ENCODE measurements around the gene DPRX.

Gene DPRX

DNA sequence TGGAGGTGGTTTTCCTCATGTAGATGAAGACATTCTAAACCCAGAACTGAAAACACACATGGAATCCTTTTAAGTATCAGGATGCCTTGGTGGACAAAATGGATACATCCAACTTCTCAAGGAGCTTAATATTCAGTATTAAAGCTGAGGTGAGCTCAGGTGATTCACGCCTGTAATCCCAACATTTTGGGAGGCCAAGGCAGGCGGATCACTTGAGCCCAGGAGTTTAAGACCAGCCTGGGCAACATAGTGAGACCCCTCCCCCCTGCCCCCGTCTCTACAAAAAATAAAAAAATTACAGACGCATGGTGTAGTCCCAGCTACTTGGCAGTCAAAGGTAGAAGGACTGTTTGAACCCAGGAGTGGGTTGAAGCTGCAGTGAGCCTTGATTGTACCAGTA is 28.8 kb downstream of the DPRX start:
- TF ChIP-seq, protein P1, sequence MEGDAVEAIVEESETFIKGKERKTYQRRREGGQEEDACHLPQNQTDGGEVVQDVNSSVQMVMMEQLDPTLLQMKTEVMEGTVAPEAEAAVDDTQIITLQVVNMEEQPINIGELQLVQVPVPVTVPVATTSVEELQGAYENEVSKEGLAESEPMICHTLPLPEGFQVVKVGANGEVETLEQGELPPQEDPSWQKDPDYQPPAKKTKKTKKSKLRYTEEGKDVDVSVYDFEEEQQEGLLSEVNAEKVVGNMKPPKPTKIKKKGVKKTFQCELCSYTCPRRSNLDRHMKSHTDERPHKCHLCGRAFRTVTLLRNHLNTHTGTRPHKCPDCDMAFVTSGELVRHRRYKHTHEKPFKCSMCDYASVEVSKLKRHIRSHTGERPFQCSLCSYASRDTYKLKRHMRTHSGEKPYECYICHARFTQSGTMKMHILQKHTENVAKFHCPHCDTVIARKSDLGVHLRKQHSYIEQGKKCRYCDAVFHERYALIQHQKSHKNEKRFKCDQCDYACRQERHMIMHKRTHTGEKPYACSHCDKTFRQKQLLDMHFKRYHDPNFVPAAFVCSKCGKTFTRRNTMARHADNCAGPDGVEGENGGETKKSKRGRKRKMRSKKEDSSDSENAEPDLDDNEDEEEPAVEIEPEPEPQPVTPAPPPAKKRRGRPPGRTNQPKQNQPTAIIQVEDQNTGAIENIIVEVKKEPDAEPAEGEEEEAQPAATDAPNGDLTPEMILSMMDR (IDR thresholded peaks at IDR 0.05), result no peak

DNA sequence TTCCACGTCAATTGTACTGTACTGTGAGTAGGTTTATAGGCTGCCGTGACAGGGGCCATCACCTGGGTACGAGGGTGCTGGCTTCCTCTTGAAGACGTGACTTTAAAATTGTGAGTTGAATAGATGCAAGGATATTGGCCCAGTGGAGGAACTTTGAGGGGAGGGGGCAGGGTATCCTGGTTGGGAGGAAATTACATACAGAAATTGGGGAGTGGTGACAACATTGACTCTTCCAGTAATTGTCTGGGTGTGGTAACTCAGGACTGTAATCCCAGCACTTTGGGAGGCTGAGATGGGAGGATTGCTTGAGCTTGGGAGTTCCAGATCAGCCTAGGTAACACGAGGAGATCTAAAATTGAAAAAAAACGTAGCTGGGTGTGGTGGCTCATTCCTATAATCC is 30.4 kb downstream of the DPRX start:
- TF ChIP-seq, protein P1 (IDR thresholded peaks at IDR 0.05), result no peak

DNA sequence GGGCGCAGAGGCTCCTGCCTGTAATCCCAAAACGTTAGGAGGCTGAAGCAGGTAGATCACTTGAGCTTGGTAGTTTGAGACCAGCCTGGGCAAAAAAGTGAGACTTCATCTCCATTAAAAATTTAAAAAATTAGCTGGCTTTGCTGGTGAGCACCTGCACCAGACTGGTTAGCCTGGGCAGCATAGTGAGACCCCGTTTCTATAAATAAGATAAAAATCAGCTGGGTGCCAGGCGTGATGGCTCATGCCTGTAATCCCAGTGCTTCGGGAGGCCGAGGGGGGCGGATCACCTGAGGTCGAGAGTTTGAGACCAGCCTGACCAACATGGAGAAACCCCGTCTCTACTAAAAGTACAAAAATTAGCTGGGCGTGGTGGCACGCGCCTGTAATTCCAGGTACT is 32.4 kb downstream of the DPRX start:
- TF ChIP-seq, protein P1 (IDR thresholded peaks at IDR 0.05), result no peak

- TF ChIP-seq, protein P1 (IDR thresholded peaks at IDR 0.05), result no peak
These were observed 33.0 kb downstream of the DPRX start for GRCh38 chr19:53664760-53665159.

DNA sequence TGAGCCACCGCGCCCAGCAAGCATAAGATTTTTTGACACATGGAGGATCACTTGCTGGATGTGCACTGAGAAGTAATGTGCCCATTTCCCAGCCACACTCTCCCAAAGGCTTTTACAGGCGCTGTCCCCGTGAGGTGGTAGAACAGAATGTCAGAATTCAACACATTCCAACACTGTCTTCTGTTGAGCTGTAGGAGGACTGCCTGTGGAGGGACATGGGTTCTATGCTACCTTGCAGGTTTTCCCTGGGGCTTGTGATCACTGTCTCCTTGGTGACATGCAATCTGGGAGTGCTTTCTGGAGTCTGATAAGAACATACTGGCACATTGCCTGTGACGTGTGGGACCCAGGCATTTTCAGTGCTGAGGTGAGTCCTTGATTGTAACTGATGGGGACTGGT is 38.5 kb downstream of the DPRX start:
- TF ChIP-seq, protein P1 (IDR thresholded peaks at IDR 0.05), result no peak

DNA sequence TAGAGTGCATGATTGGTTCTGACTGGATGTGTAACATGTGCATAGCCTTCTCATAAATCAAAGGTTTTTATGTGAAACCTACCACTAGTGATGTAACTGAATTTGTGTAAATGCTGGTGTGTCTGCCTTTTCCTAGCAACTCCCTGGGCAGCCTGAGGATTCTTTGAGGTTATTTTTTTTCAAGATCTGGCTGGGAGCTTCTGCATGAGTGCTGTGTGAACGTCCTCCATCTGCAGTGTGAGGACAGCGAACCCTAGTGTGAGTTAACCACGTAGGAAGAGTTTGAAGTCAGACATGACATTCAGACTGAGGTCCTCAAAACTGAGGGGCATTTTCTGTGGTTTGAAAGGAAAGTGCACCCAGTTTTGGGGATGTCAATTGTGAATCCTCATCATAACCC is 39.9 kb downstream of the DPRX start:
- TF ChIP-seq, protein P1 (IDR thresholded peaks at IDR 0.05), result no peak
